Trophoblast cell (in vitro differentiated cells and primary cell): ENCODE results near the gene FOXK1.

Experiments used
- DNase-seq, 2 donors: peaks; one replicate each; pipeline ENCODE4 v3.0.0-alpha.2; 2016
- H2AFZ ChIP-seq: 2 replicates; pipeline ENCODE4 v1.6.1; 2013; ENCODE audit warnings: low read length, moderate library complexity, mild to moderate bottlenecking; ENCODE audit not compliant: insufficient read depth, poor library complexity
- H2AK5ac ChIP-seq: 2 replicates; pipeline ENCODE4 v1.6.1; 2013; ENCODE audit warnings: mild to moderate bottlenecking, low read length
- H2BK120ac ChIP-seq: 2 replicates; pipeline ENCODE4 v1.6.1; 2013; ENCODE audit warnings: low read length, mild to moderate bottlenecking, moderate library complexity; ENCODE audit not compliant: insufficient read depth, poor library complexity
- H2BK12ac ChIP-seq: 2 replicates; pipeline ENCODE4 v1.6.1; 2013; ENCODE audit warnings: mild to moderate bottlenecking, low read length, moderate library complexity
- H2BK5ac ChIP-seq: 2 replicates; pipeline ENCODE4 v1.6.1; 2013; ENCODE audit warnings: low read length, low read depth, moderate library complexity, mild to moderate bottlenecking; ENCODE audit not compliant: poor library complexity
- H3K14ac ChIP-seq: 2 replicates; pipeline ENCODE4 v1.6.1; 2013; ENCODE audit warnings: mild to moderate bottlenecking, low read length
- H3K18ac ChIP-seq: 2 replicates; pipeline ENCODE4 v1.6.1; 2013; ENCODE audit warnings: mild to moderate bottlenecking, low read length
- H3K23ac ChIP-seq: 2 replicates; pipeline ENCODE4 v1.6.1; 2013; ENCODE audit warnings: low read length
- H3K27ac ChIP-seq: 2 replicates; pipeline ENCODE4 v1.5.1; 2013; ENCODE audit warnings: low read depth, mild to moderate bottlenecking, inconsistent platforms, low read length, moderate library complexity
- H3K27me3 ChIP-seq: 2 replicates; pipeline ENCODE4 v1.6.1; 2013; ENCODE audit warnings: inconsistent platforms, mild to moderate bottlenecking, low read length, moderate library complexity; ENCODE audit not compliant: insufficient read depth
- H3K36me3 ChIP-seq, 2 experiments: 1 replicate in 1 of 2; 2 replicates in 1 of 2; pipeline ENCODE4 v1.6.1; 2013; ENCODE audit warnings: low read length in 2 of 2, mild to moderate bottlenecking in 2 of 2, moderate library complexity in 1 of 2; ENCODE audit not compliant: insufficient read depth in 2 of 2, control insufficient read depth in 1 of 2
- H3K4ac ChIP-seq: 2 replicates; pipeline ENCODE4 v1.6.1; 2013; ENCODE audit warnings: low read depth, mild to moderate bottlenecking, low read length, moderate library complexity
- H3K4me1 ChIP-seq, 2 experiments: 1 replicate in 1 of 2; 2 replicates in 1 of 2; pipeline ENCODE4 v1.6.1; 2013; ENCODE audit warnings: low read length in 2 of 2, mild to moderate bottlenecking in 2 of 2, moderate library complexity in 1 of 2; ENCODE audit not compliant: insufficient read depth in 2 of 2, control insufficient read depth in 1 of 2
- H3K4me2 ChIP-seq: 2 replicates; pipeline ENCODE4 v1.6.1; 2013; ENCODE audit warnings: inconsistent platforms, mild to moderate bottlenecking, low read length, moderate library complexity
- H3K4me3 ChIP-seq: 2 replicates; pipeline ENCODE4 v1.5.1; 2013; ENCODE audit warnings: mild to moderate bottlenecking, low read depth, low read length, inconsistent platforms
- H3K79me1 ChIP-seq: one replicate; pipeline ENCODE4 v1.6.1; 2013; ENCODE audit warnings: low read length
- H3K79me2 ChIP-seq: 2 replicates; pipeline ENCODE4 v1.6.1; 2013; ENCODE audit warnings: low read length, mild to moderate bottlenecking; ENCODE audit not compliant: control insufficient read depth, insufficient read depth, poor library complexity
- H3K9ac ChIP-seq: 2 replicates; pipeline ENCODE4 v1.6.1; 2013; ENCODE audit warnings: mild to moderate bottlenecking, low read length
- H3K9me3 ChIP-seq: 2 replicates; pipeline ENCODE4 v1.6.1; 2013; ENCODE audit warnings: low read depth, mild to moderate bottlenecking, control low read depth, inconsistent platforms, low read length; ENCODE audit not compliant: insufficient read depth
- H4K12ac ChIP-seq: 2 replicates; pipeline ENCODE4 v1.6.1; 2013; ENCODE audit warnings: low read depth, mild to moderate bottlenecking, low read length, moderate library complexity
- H4K8ac ChIP-seq: 2 replicates; pipeline ENCODE4 v1.6.1; 2013; ENCODE audit warnings: low read depth, mild to moderate bottlenecking, low read length, moderate library complexity
- H4K91ac ChIP-seq: one replicate; pipeline ENCODE4 v1.6.1; 2013; ENCODE audit warnings: low read depth, mild to moderate bottlenecking, low read length, moderate library complexity
- WGBS: extraction: QIAGEN DNeasy Blood & Tissue Kit; methylation state at CpG from one replicate; pipeline ENCODE4 v1.1.7; 2013; ENCODE audit warnings: missing lambda C conversion rate; ENCODE audit not compliant: insufficient read length, insufficient coverage; ENCODE audit errors: extremely low coverage; 5-methylcytosine and 5-hydroxymethylcytosine counted together

FOXK1 gene

DNA sequence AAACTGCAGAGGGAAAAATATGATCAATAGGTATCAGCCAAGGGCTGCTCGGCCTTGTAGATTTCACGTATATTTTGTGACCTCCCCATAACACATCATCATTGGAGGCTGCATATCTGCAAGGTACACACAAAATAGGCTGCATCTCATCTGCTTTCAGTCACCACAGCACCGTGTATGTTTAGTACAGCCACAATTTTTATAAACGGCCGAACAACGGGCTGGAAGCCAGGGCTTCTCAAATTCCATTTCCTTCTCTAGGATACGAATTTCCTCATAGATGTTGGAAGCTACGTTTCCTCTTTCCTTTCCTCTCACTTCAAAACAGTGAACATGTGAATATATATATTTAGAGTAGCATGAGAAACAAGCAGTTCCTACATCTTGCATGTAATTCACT is 20.2 kb upstream of the FOXK1 start:
- no peaks in the 10 kb centered on the region for H3K79me2 ChIP-seq
- no peak overlapping the region for H2BK120ac ChIP-seq
- H3K27ac ChIP-seq, result no peak overlapping the region
- H4K91ac ChIP-seq, result no peak overlapping the region
- no CpG with 5 or more reads among the region's 8 CpGs for WGBS
- H3K14ac ChIP-seq, result no peak overlapping the region
- no peaks in the 10 kb centered on the region for H3K36me3 ChIP-seq
- no peak overlapping the region for H3K4me2 ChIP-seq
- H3K9me3 ChIP-seq, result peaks cover 2% of the 10 kb centered on the region
- no peak overlapping the region for H2BK12ac ChIP-seq
- H4K12ac ChIP-seq, result no peak overlapping the region
- no peak overlapping the region for H3K23ac ChIP-seq
- H3K4me3 ChIP-seq, result no peak overlapping the region
- H3K9ac ChIP-seq, result no peak overlapping the region
- H3K27me3 ChIP-seq, result no peaks in the 10 kb centered on the region
- no peak overlapping the region for H3K4ac ChIP-seq
- H3K18ac ChIP-seq, result no peak overlapping the region
- no peak overlapping the region for H2AFZ ChIP-seq
- H3K4me1 ChIP-seq, result no peaks in the 10 kb centered on the region
- no peaks in the 10 kb centered on the region for H3K79me1 ChIP-seq
- H2BK5ac ChIP-seq, result no peak overlapping the region
- H2AK5ac ChIP-seq, result no peak overlapping the region
- H4K8ac ChIP-seq, result no peak overlapping the region
- no peak for DNase-seq

DNA sequence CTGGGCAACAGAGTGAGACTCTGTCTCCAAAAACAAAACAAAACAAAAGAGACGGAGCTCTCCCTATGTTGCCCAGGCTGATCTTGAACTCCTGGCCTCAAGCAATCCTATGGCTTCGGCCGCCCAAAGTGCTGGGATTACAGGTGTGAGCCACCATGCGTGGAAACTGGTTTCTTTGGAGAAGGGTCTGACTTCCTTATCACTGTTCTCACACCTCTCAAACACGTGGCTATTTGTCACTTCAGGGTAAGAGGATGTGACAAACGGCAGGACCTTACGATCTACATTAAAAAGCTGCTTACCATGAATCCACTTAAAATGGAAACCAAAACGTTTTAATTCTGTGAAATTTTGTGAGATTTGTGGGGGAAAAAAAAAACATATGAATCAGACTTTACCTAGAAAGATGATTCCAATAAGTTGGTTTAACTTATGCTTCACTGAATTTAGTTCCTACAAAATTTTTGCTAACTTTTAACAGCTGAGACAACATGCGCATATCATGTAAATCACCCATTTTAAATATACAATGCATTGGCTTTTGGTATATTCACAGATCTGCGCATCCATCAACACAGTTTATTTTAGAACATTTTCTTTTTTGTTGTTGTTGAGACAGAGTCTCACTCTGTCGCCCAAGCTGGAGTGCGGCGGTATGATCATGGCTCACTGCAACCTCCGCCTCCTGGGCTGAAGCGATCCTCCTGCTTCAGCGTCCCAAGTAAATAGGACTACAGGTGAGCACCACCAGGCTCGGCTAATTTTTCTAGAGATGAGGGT is 18.7 kb upstream of the FOXK1 start:
- Histone ChIP-seq H3K14ac (no peak overlapping the region), H3K18ac (no peak overlapping the region), H2BK5ac (no peak overlapping the region), H3K4me3 (no peak overlapping the region), H4K12ac (no peak overlapping the region), H2AK5ac (no peak overlapping the region), H3K4ac (no peak overlapping the region), H3K4me2 (no peak overlapping the region), H3K79me1 (peaks cover 2% of the 10 kb centered on the region), H2BK12ac (no peak overlapping the region), H3K23ac (no peak overlapping the region), H3K79me2 (no peaks in the 10 kb centered on the region), H3K27ac (no peak overlapping the region), H3K27me3 (no peaks in the 10 kb centered on the region), H3K4me1 (peaks cover 2 to 4% of the 10 kb centered on the region in 2 experiments), H4K91ac (no peak overlapping the region), H2AFZ (no peak overlapping the region), H2BK120ac (no peak overlapping the region), H4K8ac (no peak overlapping the region), H3K36me3 (no peaks in the 10 kb centered on the region), H3K9me3 (peaks cover 2% of the 10 kb centered on the region), H3K9ac (no peak overlapping the region)
- WGBS, result no CpG with 5 or more reads among the region's 17 CpGs
- no peak for DNase-seq

DNA sequence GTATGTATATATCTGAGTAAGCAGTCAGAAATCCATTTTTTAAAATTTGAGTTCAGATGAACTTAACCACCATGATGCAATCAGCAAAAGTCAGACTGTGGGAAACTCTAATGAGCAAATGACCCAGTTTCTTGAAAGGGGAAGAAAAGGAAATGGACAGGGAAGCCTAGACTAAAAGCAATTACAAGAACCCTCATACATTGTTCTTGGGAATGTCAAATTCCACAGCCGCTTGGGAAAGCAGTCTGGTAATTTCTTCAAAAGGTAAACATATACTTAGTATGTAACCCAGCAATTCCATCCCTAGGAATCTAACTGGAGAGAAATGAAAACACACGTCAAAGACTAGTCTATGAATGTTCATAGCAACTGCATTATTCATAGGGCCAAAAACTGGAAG is 16.4 kb upstream of the FOXK1 start:
- H3K4me3 ChIP-seq, result no peak overlapping the region
- H3K27me3 ChIP-seq, result no peaks in the 10 kb centered on the region
- H4K91ac ChIP-seq, result no peak overlapping the region
- no peak overlapping the region for H2AK5ac ChIP-seq
- no peak overlapping the region for H2BK12ac ChIP-seq
- no peak overlapping the region for H4K8ac ChIP-seq
- H3K79me1 ChIP-seq, result peaks cover 2% of the 10 kb centered on the region
- no peak overlapping the region for H3K4ac ChIP-seq
- H3K9me3 ChIP-seq, result peaks cover 2% of the 10 kb centered on the region
- no peak overlapping the region for H3K18ac ChIP-seq
- no peak overlapping the region for H2BK120ac ChIP-seq
- no CpG with 5 or more reads among the region's 2 CpGs for WGBS
- DNase-seq, result peak; percentile 44 to 66
- H3K36me3 ChIP-seq, result no peaks in the 10 kb centered on the region
- H4K12ac ChIP-seq, result no peak overlapping the region
- H3K9ac ChIP-seq, result no peak overlapping the region
- no peaks in the 10 kb centered on the region for H3K79me2 ChIP-seq
- no peak overlapping the region for H3K14ac ChIP-seq
- H3K23ac ChIP-seq, result no peak overlapping the region
- H2BK5ac ChIP-seq, result no peak overlapping the region
- no peak overlapping the region for H2AFZ ChIP-seq
- H3K27ac ChIP-seq, result no peak overlapping the region
- H3K4me2 ChIP-seq, result no peak overlapping the region
- peaks cover 2 to 5% of the 10 kb centered on the region in 2 experiments for H3K4me1 ChIP-seq

DNA sequence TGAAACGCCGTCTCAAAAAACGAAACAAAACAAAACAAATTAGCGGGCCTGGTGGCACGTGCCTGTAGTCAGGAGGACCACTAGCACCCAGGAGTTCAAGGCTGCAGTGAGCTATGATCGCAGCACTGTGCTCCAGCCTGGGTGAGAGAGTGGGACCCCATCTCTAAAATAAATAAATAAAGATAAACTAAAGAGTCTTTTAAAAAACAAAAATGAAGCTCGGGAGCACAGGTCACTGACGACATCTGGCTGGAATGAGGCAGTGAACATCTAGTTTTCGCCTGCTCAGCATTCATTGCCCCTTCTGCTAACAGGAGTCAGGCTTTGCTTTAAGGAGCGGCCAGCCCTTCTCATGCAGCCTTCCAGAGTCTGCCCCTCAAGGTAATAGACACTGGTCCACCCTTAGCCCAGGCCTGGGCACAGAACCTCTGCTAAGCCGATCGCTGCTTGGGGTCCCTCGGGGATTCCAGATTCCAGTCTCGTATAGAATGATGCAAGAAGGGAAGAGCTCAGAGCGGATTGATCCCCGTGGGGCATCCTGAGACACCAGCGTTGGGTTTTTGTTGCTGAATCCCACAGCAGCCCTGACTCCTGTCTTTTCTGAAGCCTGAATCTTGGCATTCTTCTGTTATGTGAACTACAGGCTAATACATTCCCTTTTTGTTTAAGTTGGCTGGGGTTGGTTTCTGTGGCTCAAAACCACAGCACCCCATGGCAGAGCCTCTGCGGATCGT is 14.2 kb upstream of the FOXK1 start:
- Histone ChIP-seq H2BK12ac (peak overlapping the region; percentile 88), H3K4me1 (peaks cover 2 to 5% of the 10 kb centered on the region in 2 experiments), H3K79me2 (no peaks in the 10 kb centered on the region), H4K91ac (peak overlapping the region; percentile 87), H3K4ac (no peak overlapping the region), H2BK5ac (peak overlapping the region; percentile 35), H3K23ac (no peak overlapping the region), H3K27ac (peak overlapping the region; percentile 4), H3K9ac (no peak overlapping the region), H3K9me3 (peaks cover 4% of the 10 kb centered on the region), H2AK5ac (no peak overlapping the region), H3K14ac (no peak overlapping the region), H3K18ac (no peak overlapping the region), H4K8ac (no peak overlapping the region), H4K12ac (no peak overlapping the region), H3K4me2 (no peak overlapping the region), H3K79me1 (peaks cover 2% of the 10 kb centered on the region), H3K4me3 (no peak overlapping the region), H3K27me3 (no peaks in the 10 kb centered on the region), H3K36me3 (no peaks in the 10 kb centered on the region), H2BK120ac (peak overlapping the region; percentile 54), H2AFZ (no peak overlapping the region)
- WGBS, result no CpG with 5 or more reads among the region's 19 CpGs
- peak; percentile 4 to 27 for DNase-seq
